Mammary epithelial cell (primary cell): ENCODE data around the gene GGT7.

Source experiments
- CTCF ChIP-seq, 2 donors: IDR thresholded peaks in 1 of 2; conservative IDR thresholded peaks in 1 of 2; 2 replicates each; pipeline ENCODE4 v1.5.1; 2011 to 2012; ENCODE audit warnings: inconsistent platforms in 2 of 2, low read length in 2 of 2, mild to moderate bottlenecking in 2 of 2, control low read depth in 1 of 2, low read depth in 1 of 2; ENCODE audit not compliant: insufficient read depth in 1 of 2; ENCODE audit errors: extremely low read depth in 1 of 2
- EZH2 ChIP-seq: IDR thresholded peaks from 2 replicates; pipeline ENCODE4 v1.6.1; 2012; ENCODE audit warnings: low read length, inconsistent platforms, borderline replicate concordance

DNA sequence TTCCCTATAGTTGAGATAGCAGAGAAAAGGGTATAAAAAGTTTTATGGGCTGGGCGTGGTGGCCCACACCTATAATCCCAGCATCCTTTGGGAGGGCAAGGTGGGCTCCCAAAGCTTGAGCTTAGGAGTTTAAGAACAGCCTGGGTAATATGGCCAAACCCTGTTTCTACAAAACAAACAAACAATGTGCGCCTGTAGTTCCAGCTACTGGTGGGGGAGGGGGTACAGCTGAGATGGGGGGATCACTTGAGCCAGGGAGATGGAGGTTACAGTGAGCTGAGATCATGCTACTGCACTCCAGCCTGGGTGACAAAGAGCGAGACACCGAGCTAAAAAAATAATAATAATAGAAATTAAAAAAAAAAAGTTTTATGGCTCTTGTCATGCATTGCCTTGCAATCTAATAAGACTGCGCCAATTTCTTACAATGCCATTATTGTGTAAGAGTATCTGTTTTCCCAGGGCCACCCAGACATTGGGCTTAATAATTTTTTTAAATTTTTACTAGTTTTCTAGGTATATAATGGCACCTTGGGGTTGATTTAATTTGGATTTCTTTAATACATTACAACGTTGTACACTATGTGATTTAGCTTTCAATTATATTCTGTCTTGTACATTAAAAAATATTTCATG is 7.7 kb upstream of the GGT7 start:
- TF ChIP-seq CTCF (conservative IDR thresholded peaks at IDR 0.05 in 1 of 2, IDR thresholded peaks at IDR 0.05 in 1 of 2; ENCODE audit: extremely low read depth in 1 of 2, insufficient read depth in 1 of 2, low read depth in 1 of 2, low read length in 2 of 2): no peak
- TF ChIP-seq EZH2: no peak
